Neural cell (in vitro differentiated cells): ENCODE data around the gene CABLES2.

Experiments
- CTCF ChIP-seq: fragments of 450-650 bp; IDR thresholded peaks from 2 replicates; pipeline ENCODE4 v1.5.1; 2014; ENCODE audit warnings: antibody characterized with exemption, mild to moderate bottlenecking, moderate library complexity; ENCODE audit not compliant: poor library complexity, severe bottlenecking
- EZH2 ChIP-seq: fragments of 200-600, 300-800 bp; shearing (Covaris generic), sonication (generic); IDR thresholded peaks from 2 replicates; pipeline ENCODE4 v1.6.1; 2014; ENCODE audit warnings: antibody characterized with exemption, low read length, borderline replicate concordance, mild to moderate bottlenecking; ENCODE audit not compliant: insufficient read depth, poor library complexity, severe bottlenecking
- MXI1 ChIP-seq: fragments of 450-650 bp; conservative IDR thresholded peaks from 2 replicates; pipeline ENCODE4 v1.6.1; 2014; ENCODE audit warnings: antibody characterized with exemption, mild to moderate bottlenecking; ENCODE audit not compliant: poor library complexity, severe bottlenecking

GRCh38 chr20:62441987-62442539 lies 35.0 kb upstream of the CABLES2 start:
- TF ChIP-seq CTCF: no peak
- no peak for TF ChIP-seq EZH2
- no peak for TF ChIP-seq MXI1
